Cardiac muscle cell (in vitro differentiated cells and primary cell): Measurements from ENCODE around the gene NDUFB1. TPM values are rescaled to one million over a fixed set of nuclear protein-coding genes. Genes with fewer than 3 reads are reported as not detected.

Experiments
- DNase-seq, 2 donors: peaks; one replicate each; pipeline versions ENCODE4 v3.0.0 to v3.0.0-alpha.2; 2010 to 2017; ENCODE audit warnings: low read depth in 1 of 2, low spot score in 1 of 2
- H3K27ac ChIP-seq: fragments of 200-600 bp; sonication (generic); 2 replicates; pipeline ENCODE4 v1.5.1; 2016
- H3K27me3 ChIP-seq: fragments of 200-600 bp; sonication (generic); 2 replicates; pipeline ENCODE4 v1.6.0; 2016; ENCODE audit warnings: control low read depth
- H3K36me3 ChIP-seq: fragments of 200-600 bp; sonication (generic); 2 replicates; pipeline ENCODE4 v1.5.1; 2016; ENCODE audit warnings: control low read depth
- H3K4me1 ChIP-seq: fragments of 200-600 bp; sonication (generic); 2 replicates; pipeline ENCODE4 v1.8.1; 2017; ENCODE audit warnings: low read depth, mild to moderate bottlenecking, mixed run types
- H3K4me3 ChIP-seq: fragments of 200-600 bp; sonication (generic); 2 replicates; pipeline ENCODE4 v1.5.1; 2016; ENCODE audit warnings: mild to moderate bottlenecking
- H3K9me3 ChIP-seq: fragments of 200-600 bp; sonication (generic); 2 replicates; pipeline ENCODE4 v1.5.1; 2017; ENCODE audit warnings: low read depth, mild to moderate bottlenecking, control low read depth
- polyA plus RNA-seq: library from polyadenylated mRNA; unstranded; fragments of >200 nt; fragmentation: Nextera tagmentation; extraction: Ambion mirVana; gene quantifications from 2 replicates; pipeline ENCODE4 v1.2.1, GENCODE V29; 2016
- total RNA-seq: library from RNA; depleted of rRNA; stranded (reverse); fragments of >200 nt; gene quantifications from 2 replicates; pipeline ENCODE4 v1.2.3, GENCODE V29; 2016
- TF ChIP-seq, protein P1 (sequence below): IDR thresholded peaks from 2 replicates; pipeline ENCODE4 v1.5.1; 2012; ENCODE audit warnings: low read depth, mild to moderate bottlenecking, low read length

NDUFB1 gene
- total and polyA plus RNA-seq, 2 experiments from 2014 or later: 154 to 613 TPM

DNA sequence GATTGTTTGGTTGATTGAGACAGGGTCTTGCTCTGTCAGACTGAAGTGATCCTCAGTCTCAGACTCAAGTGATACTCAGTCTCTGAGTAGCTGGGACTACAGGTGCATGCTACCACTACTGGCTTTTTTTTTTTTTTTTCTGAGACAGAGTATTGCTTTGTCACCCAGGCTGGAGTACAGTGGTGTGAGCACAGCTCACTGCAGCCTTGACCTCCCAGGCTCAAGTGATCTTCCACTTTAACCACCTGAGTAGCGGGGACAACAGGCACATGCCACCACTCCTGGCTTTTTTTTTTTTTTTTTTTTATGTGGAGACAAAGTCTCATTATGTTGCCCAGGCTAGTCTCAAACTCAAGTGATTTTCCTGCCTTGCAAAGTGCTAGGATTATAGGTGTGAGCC is 32.1 kb upstream of the NDUFB1 start:
- no peaks in the 10 kb centered on the region for H3K9me3 ChIP-seq
- no peak overlapping the region for H3K4me3 ChIP-seq
- H3K27ac ChIP-seq: no peak overlapping the region
- H3K27me3 ChIP-seq: no peaks in the 10 kb centered on the region
- H3K36me3 ChIP-seq: peaks cover 44% of the 10 kb centered on the region
- TF ChIP-seq, protein P1, sequence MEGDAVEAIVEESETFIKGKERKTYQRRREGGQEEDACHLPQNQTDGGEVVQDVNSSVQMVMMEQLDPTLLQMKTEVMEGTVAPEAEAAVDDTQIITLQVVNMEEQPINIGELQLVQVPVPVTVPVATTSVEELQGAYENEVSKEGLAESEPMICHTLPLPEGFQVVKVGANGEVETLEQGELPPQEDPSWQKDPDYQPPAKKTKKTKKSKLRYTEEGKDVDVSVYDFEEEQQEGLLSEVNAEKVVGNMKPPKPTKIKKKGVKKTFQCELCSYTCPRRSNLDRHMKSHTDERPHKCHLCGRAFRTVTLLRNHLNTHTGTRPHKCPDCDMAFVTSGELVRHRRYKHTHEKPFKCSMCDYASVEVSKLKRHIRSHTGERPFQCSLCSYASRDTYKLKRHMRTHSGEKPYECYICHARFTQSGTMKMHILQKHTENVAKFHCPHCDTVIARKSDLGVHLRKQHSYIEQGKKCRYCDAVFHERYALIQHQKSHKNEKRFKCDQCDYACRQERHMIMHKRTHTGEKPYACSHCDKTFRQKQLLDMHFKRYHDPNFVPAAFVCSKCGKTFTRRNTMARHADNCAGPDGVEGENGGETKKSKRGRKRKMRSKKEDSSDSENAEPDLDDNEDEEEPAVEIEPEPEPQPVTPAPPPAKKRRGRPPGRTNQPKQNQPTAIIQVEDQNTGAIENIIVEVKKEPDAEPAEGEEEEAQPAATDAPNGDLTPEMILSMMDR: no peak
- no peak for DNase-seq
- H3K4me1 ChIP-seq: no peaks in the 10 kb centered on the region

DNA sequence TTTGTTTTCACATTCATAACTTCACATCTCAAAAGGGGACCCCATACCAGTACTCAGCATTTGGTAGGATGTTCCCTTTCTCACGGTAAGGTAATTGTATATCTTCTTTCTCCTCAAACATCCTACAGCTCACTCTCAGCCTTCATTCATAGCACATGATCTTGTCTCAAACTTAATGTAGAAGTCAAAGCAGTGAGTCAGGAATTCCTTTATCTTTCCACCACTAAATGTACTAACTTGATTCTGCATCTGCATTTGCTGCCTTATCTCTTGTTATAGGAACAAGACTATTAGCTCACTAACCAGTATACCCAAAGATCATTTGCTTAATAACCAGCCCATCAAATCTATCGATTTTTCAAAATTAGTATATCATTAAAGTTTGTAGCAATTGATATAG is 23.2 kb upstream of the NDUFB1 start:
- peaks cover 60% of the 10 kb centered on the region for H3K36me3 ChIP-seq
- no peak overlapping the region for H3K4me3 ChIP-seq
- peak in 1 of 2 donors; percentile 43 for DNase-seq
- H3K4me1 ChIP-seq: no peaks in the 10 kb centered on the region
- TF ChIP-seq, protein P1: no peak
- H3K9me3 ChIP-seq: no peaks in the 10 kb centered on the region
- H3K27me3 ChIP-seq: no peaks in the 10 kb centered on the region
- no peak overlapping the region for H3K27ac ChIP-seq

DNA sequence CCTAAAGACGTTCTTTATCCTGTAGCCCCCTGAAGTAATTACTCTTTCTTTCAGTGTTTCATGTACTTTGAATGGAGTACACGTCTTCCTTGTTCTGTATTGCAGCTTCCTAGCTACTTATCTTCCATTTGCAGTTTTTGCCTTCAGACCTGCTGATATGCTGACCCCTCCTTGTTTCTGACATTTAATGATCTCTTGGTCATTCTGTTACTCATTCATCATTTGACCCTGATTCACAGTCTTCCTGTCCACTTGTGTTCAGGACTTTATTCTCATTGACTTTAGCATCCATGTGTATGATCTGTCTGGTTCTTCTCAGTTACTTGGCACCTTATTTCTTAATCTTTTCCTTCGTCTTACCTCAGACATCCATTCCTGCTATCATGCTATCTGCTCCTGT is 22.5 kb upstream of the NDUFB1 start:
- H3K4me1 ChIP-seq: no peaks in the 10 kb centered on the region

DNA sequence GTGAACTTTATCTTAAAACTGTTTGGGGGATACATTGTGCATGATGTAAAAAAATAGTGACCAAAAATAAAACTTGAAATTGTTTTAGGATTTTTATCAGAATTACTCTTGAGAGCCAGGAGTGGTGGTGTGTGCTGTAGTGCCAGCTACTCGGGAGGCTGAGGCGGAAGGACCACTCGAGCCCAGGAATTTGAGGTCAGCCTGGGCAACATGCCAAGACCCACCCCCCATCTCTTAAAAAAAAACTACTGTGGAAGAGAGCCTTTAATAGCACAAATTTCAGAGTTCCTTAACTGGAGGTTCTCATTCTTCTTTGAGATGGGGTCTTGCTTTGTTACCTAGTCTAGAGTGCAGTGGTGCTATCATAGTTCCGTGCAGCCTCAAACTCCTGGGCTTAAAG is 21.8 kb upstream of the NDUFB1 start:
- Histone ChIP-seq H3K4me3 (no peak overlapping the region), H3K9me3 (no peaks in the 10 kb centered on the region), H3K27ac (no peak overlapping the region), H3K36me3 (peaks cover 64% of the 10 kb centered on the region), H3K4me1 (no peaks in the 10 kb centered on the region), H3K27me3 (no peaks in the 10 kb centered on the region)
- TF ChIP-seq, protein P1: no peak
- peak in 1 of 2 donors; percentile 28 for DNase-seq

More for the DNA sequence above, 22.5 kb upstream of the NDUFB1 start:
- no peak for DNase-seq
- no peaks in the 10 kb centered on the region for H3K9me3 ChIP-seq
- TF ChIP-seq, protein P1: no peak
- H3K4me3 ChIP-seq: no peak overlapping the region
- H3K36me3 ChIP-seq: peaks cover 58% of the 10 kb centered on the region
- no peaks in the 10 kb centered on the region for H3K27me3 ChIP-seq
- no peak overlapping the region for H3K27ac ChIP-seq

DNA sequence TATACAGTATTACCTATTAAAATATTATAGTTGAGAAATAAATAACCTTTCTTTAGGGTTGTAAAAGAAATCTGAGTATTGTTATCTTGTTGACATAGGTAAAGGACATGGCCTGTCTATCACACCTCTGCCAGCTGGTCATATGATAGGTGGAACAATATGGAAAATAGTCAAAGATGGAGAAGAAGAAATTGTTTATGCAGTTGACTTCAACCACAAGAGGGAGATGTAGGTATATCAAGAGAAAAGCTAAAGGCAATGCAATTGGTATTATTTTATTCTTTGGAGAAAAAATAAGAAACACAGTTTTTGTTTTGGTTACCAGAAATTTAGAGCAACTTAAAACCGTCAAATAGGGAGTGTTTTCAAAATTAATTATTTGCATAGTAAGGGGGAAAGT is 13.8 kb upstream of the NDUFB1 start:
- Histone ChIP-seq H3K27ac (no peak overlapping the region), H3K36me3 (peaks cover 57% of the 10 kb centered on the region), H3K9me3 (no peaks in the 10 kb centered on the region), H3K27me3 (no peaks in the 10 kb centered on the region), H3K4me3 (no peak overlapping the region), H3K4me1 (peaks cover 2% of the 10 kb centered on the region)
- TF ChIP-seq, protein P1: peak; percentile 53
- DNase-seq: peak; percentile 2 to 65

DNA sequence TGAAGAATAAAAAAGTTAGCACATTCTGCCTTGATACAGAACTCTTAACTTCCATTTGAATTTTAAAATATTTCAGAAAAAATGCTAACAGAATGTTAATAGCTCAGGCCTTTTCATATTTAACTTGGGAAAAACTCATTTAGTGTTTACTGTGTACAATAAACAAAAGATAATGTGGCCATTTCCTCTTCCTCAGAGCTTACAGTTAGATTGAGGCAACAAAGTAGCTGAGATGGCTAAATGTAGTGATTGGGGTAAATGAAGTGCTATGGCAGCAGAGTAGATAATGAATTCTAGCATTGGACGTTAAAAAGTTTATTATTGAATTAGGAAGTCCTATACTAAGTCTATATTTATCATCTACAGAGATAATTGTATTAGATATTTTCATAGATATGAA is 12.9 kb upstream of the NDUFB1 start:
- no peak overlapping the region for H3K4me3 ChIP-seq
- H3K27ac ChIP-seq: no peak overlapping the region
- no peaks in the 10 kb centered on the region for H3K27me3 ChIP-seq
- no peaks in the 10 kb centered on the region for H3K9me3 ChIP-seq
- TF ChIP-seq, protein P1: no peak
- no peak for DNase-seq
- H3K4me1 ChIP-seq: peaks cover 8% of the 10 kb centered on the region
- H3K36me3 ChIP-seq: peaks cover 59% of the 10 kb centered on the region
